Keratinocyte (primary cell): Measurements from ENCODE around the gene PGM1. TPM values are rescaled to one million over a fixed set of nuclear protein-coding genes. Genes with fewer than 3 reads are reported as not detected.
A peak's percentile ranks its signal among the peaks of the same experiment; 100 is the strongest.

Source experiments
- DNase-seq: peaks from one replicate; pipeline ENCODE4 v3.0.0-alpha.2; 2011; ENCODE audit warnings: low read depth, missing footprints, low spot score
- FAIRE-seq: peaks from 2 replicates; lab custom pipeline; 2011; peaks lifted over from hg19 to GRCh38; lab: Jason Lieb, UNC
- H2AFZ ChIP-seq: 2 replicates; pipeline ENCODE4 v1.6.0; 2012; ENCODE audit warnings: low read length, control low read depth, inconsistent platforms; ENCODE audit not compliant: control insufficient read depth
- H3K27ac ChIP-seq: 2 replicates; pipeline ENCODE4 v1.5.1; 2011; ENCODE audit warnings: low read length; ENCODE audit not compliant: control insufficient read depth, insufficient read depth
- H3K27me3 ChIP-seq: 3 replicates; pipeline ENCODE4 v1.6.0; 2011; ENCODE audit warnings: low read length; ENCODE audit not compliant: control insufficient read depth, insufficient read depth; ENCODE audit errors: extremely low read depth
- H3K36me3 ChIP-seq, 2 experiments: 2 replicates in 1 of 2; 3 replicates in 1 of 2; pipeline ENCODE4 v1.5.1; 2011; ENCODE audit warnings: low read length in 2 of 2, mild to moderate bottlenecking in 1 of 2; ENCODE audit not compliant: control insufficient read depth in 2 of 2, insufficient read depth in 2 of 2; ENCODE audit errors: extremely low read depth in 1 of 2
- H3K4me1 ChIP-seq: 3 replicates; pipeline ENCODE4 v1.5.1; 2011; ENCODE audit warnings: low read length; ENCODE audit not compliant: control insufficient read depth, insufficient read depth; ENCODE audit errors: extremely low read depth
- H3K4me2 ChIP-seq: 3 replicates; pipeline ENCODE4 v1.6.0; 2011; ENCODE audit warnings: low read depth, low read length; ENCODE audit not compliant: control insufficient read depth, insufficient read depth; ENCODE audit errors: extremely low read depth
- H3K4me3 ChIP-seq, 3 experiments: fragments of 200-600 bp in 1 of 3; sonication (generic) in 1 of 3; 2 replicates in 2 of 3; 3 replicates in 1 of 3; pipeline ENCODE4 v1.5.1; 2011 to 2016; ENCODE audit warnings: low read length in 3 of 3, mild to moderate bottlenecking in 3 of 3, control low read depth in 2 of 3, inconsistent platforms in 1 of 3, low read depth in 1 of 3, mixed read lengths in 1 of 3, mixed run types in 1 of 3, moderate library complexity in 1 of 3; ENCODE audit not compliant: control insufficient read depth in 2 of 3, insufficient read depth in 2 of 3; ENCODE audit errors: extremely low read depth in 1 of 3
- H3K79me2 ChIP-seq: 2 replicates; pipeline ENCODE4 v1.6.0; 2012; ENCODE audit warnings: low read length; ENCODE audit not compliant: control insufficient read depth, insufficient read depth
- H3K9ac ChIP-seq: 3 replicates; pipeline ENCODE4 v1.6.0; 2011; ENCODE audit warnings: low read length; ENCODE audit not compliant: control insufficient read depth, insufficient read depth; ENCODE audit errors: extremely low read depth
- H3K9me1 ChIP-seq: 3 replicates; pipeline ENCODE4 v1.6.0; 2011; ENCODE audit warnings: low read length; ENCODE audit not compliant: control insufficient read depth, insufficient read depth; ENCODE audit errors: extremely low read depth
- H3K9me3 ChIP-seq: 2 replicates; pipeline ENCODE4 v1.5.1; 2012; ENCODE audit warnings: low read depth, low read length; ENCODE audit not compliant: control insufficient read depth
- H4K20me1 ChIP-seq: 3 replicates; pipeline ENCODE4 v1.6.0; 2011; ENCODE audit warnings: low read length; ENCODE audit not compliant: control insufficient read depth, insufficient read depth; ENCODE audit errors: extremely low read depth
- CTCF ChIP-seq, 3 experiments: IDR thresholded peaks in 1 of 3; conservative IDR thresholded peaks in 1 of 3; optimal IDR thresholded peaks in 1 of 3; 2 replicates in 2 of 3; 3 replicates in 1 of 3; pipeline versions ENCODE3 to v1.5.1; 2011; ENCODE audit warnings: low read length in 3 of 3, mild to moderate bottlenecking in 3 of 3, moderate library complexity in 2 of 3, control low read depth in 1 of 3, inconsistent platforms in 1 of 3; ENCODE audit not compliant: insufficient read depth in 2 of 3; ENCODE audit errors: extremely low read depth in 1 of 3
- EZH2 ChIP-seq: IDR thresholded peaks from one replicate; pipeline ENCODE4 v1.6.1; 2012; ENCODE audit warnings: inconsistent platforms, mild to moderate bottlenecking, low read length, moderate library complexity
- dilution Hi-C: fragments of 300-500 bp; cut with MboI; formaldehyde crosslinking; loops from one replicate; pipeline ENCODE4 v1.7.0; 2020; ENCODE audit warnings: low sequenced_read_pairs; ENCODE audit not compliant: extremely low pct_ligation_motif_present
- polyA minus RNA-seq, 3 experiments: library from RNA; depleted of rRNA, polyadenylated mRNA; stranded (reverse); fragments of >200 nt; gene quantifications; 1 replicate in 1 of 3; 2 replicates in 1 of 3; 3 replicates in 1 of 3; pipeline ENCODE4 v1.2.3, GENCODE V29; 2011
- polyA plus RNA-seq, 5 experiments: library from polyadenylated mRNA; depleted of rRNA in 3 of 5; stranded (reverse) in 3 of 5; stranded (forward) in 1 of 5; unstranded in 1 of 5; fragments of >200 nt; gene quantifications; 1 replicate in 1 of 5; 2 replicates in 3 of 5; 3 replicates in 1 of 5; pipeline versions ENCODE4 v1.2.1 to v1.2.3, GENCODE V29; 2011 to 2012; ENCODE audit warnings: missing spikeins in 2 of 5, low read depth in 1 of 5, low replicate concordance in 1 of 5

Gene PGM1
- polyA plus RNA-seq (34.0 to 38.9 TPM (median 36.3 TPM) in 3 replicates), polyA minus RNA-seq (39.3 to 42.8 TPM (median 39.9 TPM) in 3 replicates)
- polyA plus RNA-seq (2011; ENCODE audit: low read depth), result 23.7 TPM
- polyA plus RNA-seq (2011; cell fraction: cytosol; rRNA removed), result 42.2 and 42.5 TPM in 2 replicates
- polyA plus RNA-seq (2011; cell fraction: nucleus; rRNA removed), result 27.2 and 35.4 TPM in 2 replicates
- 44.8 and 53.2 TPM in 2 replicates for polyA plus RNA-seq (2012; ENCODE audit: low replicate concordance)
- 26.7 TPM for polyA minus RNA-seq (2011; cell fraction: cytosol; rRNA and poly(A)+ RNA removed)
- polyA minus RNA-seq (2011; cell fraction: nucleus; rRNA and poly(A)+ RNA removed), result 14.0 and 26.8 TPM in 2 replicates

DNA sequence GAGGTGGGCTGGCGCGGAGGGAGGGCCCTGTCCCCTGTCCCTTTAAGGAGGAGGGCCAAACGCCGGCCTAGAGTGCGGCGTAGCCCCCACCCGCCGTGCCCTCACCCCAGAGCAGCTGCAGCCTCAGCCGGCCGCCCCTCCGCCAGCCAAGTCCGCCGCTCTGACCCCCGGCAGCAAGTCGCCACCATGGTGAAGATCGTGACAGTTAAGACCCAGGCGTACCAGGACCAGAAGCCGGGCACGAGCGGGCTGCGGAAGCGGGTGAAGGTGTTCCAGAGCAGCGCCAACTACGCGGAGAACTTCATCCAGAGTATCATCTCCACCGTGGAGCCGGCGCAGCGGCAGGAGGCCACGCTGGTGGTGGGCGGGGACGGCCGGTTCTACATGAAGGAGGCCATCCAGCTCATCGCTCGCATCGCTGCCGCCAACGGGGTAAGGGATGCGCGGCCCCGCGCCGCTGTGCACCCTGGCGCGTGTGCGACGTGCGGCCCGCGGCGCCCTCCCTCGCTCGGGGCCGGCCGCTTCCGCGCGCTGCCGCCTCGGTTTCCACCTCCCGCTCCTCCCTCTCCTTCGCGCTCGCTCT, at the start of gene PGM1:
Gene PGM1, plus strand, starts transcription at position 109 of the 583 bp plus-strand sequence. Its CDS starts 78 bp downstream, at position 187.
- dilution Hi-C loops, result loop anchor here (25.0 kb wide), 1 partner anchor 644 kb away; no protein-coding TSS in a partner anchor
- peak within 1 kb of the TSS; percentile 92 for H3K4me2 ChIP-seq
- H3K27me3 ChIP-seq, result no peaks in the 10 kb centered on the region
- H3K9me3 ChIP-seq, result no peaks in the 10 kb centered on the region
- peak within 1 kb of the TSS; percentile 98 for H2AFZ ChIP-seq
- peak within 1 kb of the TSS; percentile 87 for H3K9ac ChIP-seq
- DNase-seq, result no peak
- H3K9me1 ChIP-seq, result peaks cover 2% of the 10 kb centered on the region
- peak within 1 kb of the TSS; percentile 85 to 93 (median 87) for H3K4me3 ChIP-seq
- no peak for FAIRE-seq
- H3K27ac ChIP-seq, result peak within 1 kb of the TSS; percentile 84
- no peaks in the 10 kb centered on the region for H3K36me3 ChIP-seq
- peaks cover 7% of the 10 kb centered on the region for H3K79me2 ChIP-seq
- H4K20me1 ChIP-seq, result no peaks in the 10 kb centered on the region
- H3K4me1 ChIP-seq, result peaks cover 6% of the 10 kb centered on the region
- TF ChIP-seq EZH2, result no peak

DNA sequence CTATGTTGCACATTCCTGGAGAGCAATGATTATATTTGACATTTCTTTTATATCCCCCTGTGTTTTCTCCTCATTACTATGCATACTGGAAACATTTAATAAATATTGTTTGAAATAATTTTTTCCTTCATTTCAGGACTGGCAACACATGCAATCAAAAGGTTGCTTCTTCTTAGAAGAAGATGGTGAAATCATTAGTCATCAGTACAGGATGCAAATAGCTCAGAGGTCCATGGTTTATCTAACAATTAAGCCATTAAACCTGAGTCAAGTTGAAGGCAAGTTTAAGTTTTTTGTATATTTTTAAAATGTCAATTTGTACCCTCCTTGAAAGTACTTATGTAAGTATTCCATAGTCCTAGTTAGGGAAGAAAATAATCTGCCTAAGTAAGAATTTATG, 47.4 kb upstream of the PGM1 start:
- DNase-seq (no peak), FAIRE-seq (no peak)
- Histone ChIP-seq H3K4me2 (no peak overlapping the region), H3K9me1 (no peaks in the 10 kb centered on the region), H3K27ac (peak overlapping the region; percentile 8), H3K36me3 (no peaks in the 10 kb centered on the region), H3K9ac (no peak overlapping the region), H3K4me1 (peaks cover 25% of the 10 kb centered on the region), H3K27me3 (no peaks in the 10 kb centered on the region), H3K9me3 (no peaks in the 10 kb centered on the region), H4K20me1 (no peaks in the 10 kb centered on the region), H2AFZ (no peak overlapping the region), H3K4me3 (no peak overlapping the region), H3K79me2 (no peaks in the 10 kb centered on the region)
- dilution Hi-C loops, result no loop called here
- TF ChIP-seq EZH2 (no peak), CTCF (optimal IDR thresholded peaks at IDR 0.05 in 1 of 3, IDR thresholded peaks at IDR 0.05 in 1 of 3, conservative IDR thresholded peaks at IDR 0.05 in 1 of 3; ENCODE audit: extremely low read depth in 1 of 3, insufficient read depth in 2 of 3, low read length in 3 of 3) (no peak)
